Activated CD4-positive, CD25-positive, alpha-beta regulatory T cell (primary cell): ENCODE data around the gene HSPB1.
"Not testable (repeated sequence)": the region's sequence is repeated elsewhere in the genome, so short reads cannot be mapped to it uniquely, and the experiment has no call there.

ENCODE experiments used
- DNase-seq, 4 experiments: peaks; one replicate each; lab custom pipeline; 2025; lab: John Stamatoyannopoulos, UW

HSPB1 gene

DNA sequence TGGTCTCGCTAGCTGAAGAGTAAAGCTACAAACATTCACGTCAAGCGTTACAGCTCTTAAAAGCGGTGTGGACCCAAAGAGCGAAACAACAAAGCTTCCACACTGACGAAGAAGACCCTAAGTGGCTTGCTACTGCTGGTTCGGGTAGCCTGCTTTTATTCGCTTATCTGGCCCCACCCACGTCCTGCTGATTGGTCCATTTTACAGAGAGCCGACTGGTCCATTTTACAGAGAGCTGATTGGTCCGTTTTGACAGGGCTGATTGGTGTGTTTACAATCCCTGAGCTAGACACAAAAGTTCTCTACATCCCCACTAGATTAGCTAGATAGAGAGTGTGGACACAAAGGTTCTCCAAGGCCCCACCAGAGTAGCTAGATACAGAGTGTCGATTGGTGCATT, 6.4 kb downstream of the HSPB1 start:
- DNase-seq: not testable (repeated sequence)

DNA sequence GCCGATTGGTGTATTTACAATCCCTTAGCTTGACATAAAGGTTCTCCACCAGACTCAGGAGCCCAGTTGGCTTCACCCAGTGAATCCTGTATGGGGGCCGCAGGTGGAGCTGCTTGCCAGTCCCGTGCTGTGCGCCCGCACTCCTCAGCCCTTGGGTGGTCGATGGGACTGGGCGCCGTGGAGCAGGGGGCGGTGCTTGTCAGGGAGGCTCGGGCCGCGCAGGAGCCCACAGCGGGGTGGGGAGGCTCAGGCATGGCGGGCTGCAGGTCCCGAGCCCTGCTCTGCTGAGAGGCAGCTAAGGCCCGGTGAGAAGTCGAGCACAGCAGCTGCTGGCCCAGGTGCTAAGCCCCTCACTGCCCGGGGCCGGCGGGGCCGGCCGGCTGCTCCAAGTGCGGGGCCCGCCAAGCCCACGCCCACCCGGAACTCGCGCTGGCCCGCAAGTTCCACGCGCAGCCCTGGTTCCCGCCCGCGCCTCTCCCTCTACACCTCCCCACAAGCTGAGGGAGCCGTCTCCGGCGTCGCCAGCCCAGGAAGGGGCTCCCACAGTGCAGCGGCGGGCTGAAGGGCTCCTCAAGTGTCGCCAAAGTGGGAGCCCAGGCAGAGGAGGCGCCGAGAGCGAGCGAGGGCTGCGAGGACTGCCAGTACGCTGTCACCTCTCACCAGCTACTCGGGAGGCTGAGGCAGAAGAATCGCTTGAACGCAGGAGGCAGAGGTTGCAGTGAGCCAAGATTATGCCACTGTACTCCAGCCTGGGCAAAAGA, 7.0 kb downstream of the HSPB1 start:
- DNase-seq: not testable (repeated sequence)

DNA sequence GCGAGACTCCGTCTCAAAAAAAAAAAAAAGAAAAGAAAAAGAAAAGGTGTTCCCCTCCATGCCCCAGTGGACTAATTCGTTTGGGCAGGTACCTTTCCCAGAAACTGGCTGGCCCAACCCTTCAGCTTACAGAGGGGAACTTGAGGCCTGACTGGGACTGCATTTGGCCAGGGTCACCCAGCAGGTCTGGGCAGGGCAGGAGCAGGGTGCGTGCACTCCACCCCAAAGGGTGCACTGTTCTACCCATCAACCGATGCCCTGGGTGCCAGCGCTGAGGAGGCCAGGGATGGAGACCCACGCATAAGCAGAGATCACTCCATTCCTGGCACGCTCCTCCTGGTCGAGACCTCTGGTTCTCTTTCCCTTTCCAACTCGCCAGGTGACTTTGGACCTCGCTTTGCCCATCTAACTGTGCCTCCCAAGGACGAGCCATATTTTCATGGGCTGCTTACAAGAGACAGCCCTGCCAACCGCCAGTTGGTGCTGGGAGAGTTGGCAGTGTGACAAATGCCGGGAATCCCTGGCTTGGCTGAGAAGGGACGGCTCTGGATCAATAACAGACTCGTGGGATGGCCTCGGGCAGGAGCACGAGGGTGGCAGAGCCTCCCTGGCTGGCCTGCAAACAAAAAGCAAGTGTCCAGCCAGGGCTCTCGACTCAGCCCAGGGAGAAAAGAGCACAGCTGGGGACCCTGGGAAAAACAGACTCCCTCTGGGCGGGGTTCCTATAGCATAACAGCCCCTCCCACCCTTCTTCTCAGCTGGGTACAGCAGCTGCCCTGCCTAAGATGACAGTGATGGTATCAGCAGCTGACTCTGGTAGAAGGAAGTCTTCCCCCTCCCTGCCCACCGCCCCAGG, 7.9 kb downstream of the HSPB1 start:
- no peak for DNase-seq

DNA sequence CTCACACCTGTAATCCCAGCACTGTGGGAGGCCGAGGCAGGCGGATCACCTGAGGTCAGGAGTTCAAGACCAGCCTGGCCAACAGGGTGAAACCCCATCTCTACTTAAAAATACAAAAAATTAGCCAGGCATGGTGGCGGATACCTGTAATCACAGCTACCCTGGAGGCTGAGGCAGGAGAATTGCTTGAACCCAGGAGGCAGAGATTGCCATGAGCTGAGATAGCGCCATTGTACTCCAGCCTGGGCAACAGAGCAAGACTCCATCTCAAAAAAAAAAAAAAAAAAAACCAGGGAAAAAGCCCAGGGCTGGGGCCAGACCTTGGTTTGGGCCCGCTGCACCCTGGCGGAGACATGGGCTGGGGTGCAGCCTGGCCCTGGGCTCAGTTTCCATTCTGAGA, 9.4 kb downstream of the HSPB1 start:
- DNase-seq: not testable (repeated sequence)

DNA sequence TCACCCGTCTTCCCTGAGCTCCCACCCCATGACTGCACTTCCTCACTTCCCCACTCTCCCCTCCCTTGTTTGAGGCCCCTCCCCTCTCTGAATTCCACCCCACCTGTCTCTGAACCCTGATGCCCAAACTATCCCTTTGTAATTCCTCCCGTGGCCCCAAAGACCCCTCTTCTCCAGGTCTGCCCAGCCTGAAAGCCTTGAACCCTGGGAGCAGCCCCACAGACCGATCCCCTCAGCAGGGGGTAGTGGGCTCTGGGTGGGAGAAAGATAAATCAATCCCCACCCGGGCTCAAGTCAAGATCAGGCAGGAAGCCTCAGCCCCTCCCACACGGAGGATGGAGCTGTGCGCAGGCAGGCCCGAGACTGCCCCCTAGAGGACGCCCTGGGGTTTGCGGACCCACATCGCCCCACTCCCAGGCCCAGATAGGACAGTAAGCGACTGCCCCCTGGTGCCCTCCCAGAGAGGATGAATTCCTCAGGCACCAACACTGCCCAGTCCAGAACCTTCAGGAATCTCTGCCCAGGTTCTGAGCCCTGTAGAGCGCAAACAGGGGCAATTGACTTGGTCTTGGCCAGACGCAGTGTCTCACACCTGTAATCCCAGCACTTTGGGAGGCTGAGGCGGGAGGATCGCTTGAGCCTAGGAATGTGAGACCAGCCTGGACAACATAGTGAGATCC, 11.7 kb downstream of the HSPB1 start:
- DNase-seq: peak; percentile 92 to 96 (median 94)

DNA sequence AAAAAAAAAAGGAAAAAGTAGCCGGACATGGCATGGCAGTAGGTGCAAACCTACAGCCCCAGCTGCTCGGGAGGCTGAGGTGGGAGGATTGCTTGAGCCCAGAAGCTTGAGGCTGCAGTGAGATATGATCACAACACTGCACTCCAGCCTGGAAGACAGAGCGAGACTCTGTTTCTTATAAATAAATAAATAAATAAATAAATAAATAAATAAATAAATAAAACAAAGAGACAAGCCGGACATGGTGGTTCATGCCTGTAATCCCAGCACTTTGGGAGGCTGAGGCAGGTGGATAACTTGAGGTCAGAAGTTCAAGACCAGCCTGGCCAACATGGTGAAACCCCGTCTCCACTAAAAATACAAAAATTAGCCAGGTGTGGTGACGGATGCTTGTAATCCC, 12.3 kb downstream of the HSPB1 start:
- DNase-seq: not testable (repeated sequence)

DNA sequence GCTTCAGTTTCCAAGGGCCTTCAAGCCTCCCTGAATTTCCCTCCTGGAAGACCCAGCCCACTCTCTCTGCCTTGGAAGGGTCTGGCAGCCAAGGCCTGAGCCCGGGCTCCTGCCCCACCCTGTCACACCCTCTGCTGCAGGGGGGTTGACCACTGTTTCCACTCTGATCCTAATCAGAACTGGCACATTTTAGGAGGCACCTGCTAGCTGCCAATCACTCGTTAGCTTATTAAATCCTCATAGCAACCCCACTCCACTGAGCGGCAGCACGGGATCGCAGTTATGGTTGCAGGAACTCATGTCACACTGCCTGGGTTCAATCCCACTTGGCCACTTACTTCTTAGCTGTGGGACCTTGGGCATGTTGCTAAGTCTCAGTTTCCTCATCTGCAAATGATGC, 12.9 kb downstream of the HSPB1 start:
- DNase-seq: no peak

DNA sequence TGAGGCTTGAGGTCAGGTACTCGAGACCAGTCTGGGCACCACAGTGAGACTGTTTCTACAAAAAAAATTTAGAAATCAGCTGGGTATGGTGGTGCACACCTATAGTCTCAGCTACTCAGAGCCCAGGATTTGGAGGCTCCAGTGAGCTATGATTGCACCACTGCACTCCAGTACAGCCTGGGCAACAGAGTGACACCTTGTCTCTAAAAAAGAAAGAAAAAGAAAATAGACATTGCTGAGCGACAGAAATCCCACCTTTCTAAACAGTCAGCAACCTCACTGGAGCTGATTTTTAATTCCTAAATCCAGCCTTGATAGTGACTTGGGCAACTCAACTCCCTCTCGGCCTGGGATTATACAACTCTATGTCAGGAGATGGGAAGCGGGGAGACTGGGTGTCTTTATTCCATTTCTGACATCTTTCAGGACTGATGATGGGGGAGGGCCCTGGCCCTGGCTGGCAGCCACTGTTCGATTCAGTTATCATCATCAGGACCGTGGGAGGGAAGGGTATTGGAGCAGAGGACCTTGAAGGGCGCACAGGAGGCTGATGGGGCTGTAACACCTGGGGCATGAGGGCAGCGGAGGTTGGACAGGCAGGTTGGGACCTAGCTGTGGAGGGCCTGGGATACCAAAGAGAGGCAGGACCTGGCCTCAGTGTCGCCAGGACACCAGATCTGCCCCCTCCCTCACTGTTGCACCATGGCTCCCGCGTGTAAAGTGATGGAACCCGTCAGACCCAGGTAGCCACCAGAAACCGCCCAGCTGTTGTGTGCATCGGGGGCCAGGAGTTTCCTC, 14.7 kb downstream of the HSPB1 start:
- no peak for DNase-seq

DNA sequence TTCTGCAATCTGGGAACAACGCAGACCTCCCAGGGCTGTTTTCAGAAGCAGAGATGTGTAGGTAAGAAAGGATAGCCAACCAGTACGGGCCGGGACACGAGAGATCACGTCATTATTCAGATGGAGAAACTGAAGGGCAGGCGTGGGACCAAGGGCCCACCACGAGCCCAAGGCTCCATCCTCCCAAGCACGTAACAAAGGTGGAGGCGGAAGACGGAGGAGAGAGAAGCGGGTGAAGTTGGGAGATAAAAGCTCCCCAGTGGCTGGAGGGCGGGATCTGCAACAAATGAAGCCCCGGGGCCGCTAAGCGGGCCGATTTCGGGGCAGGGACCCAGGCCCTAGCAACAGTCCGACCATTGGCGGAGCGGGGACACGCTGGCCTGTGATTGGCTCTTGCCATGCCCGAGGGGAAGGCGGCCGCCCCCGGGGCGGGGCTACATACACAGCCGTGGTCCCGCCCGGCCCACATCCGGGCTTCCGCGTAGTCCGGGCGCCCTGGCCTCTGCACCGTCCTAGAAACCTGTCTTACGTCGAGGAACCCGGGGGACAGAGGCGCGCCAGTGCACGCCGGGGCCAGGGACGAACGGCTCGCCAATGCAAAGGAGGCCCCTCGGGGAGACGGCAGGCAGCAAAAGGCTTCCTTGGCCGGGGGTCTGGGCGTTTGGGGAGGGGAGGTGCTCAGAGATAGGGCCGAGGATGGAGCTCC, 15.5 kb downstream of the HSPB1 start:
- DNase-seq: peak; percentile 88 to 93 (median 90)

DNA sequence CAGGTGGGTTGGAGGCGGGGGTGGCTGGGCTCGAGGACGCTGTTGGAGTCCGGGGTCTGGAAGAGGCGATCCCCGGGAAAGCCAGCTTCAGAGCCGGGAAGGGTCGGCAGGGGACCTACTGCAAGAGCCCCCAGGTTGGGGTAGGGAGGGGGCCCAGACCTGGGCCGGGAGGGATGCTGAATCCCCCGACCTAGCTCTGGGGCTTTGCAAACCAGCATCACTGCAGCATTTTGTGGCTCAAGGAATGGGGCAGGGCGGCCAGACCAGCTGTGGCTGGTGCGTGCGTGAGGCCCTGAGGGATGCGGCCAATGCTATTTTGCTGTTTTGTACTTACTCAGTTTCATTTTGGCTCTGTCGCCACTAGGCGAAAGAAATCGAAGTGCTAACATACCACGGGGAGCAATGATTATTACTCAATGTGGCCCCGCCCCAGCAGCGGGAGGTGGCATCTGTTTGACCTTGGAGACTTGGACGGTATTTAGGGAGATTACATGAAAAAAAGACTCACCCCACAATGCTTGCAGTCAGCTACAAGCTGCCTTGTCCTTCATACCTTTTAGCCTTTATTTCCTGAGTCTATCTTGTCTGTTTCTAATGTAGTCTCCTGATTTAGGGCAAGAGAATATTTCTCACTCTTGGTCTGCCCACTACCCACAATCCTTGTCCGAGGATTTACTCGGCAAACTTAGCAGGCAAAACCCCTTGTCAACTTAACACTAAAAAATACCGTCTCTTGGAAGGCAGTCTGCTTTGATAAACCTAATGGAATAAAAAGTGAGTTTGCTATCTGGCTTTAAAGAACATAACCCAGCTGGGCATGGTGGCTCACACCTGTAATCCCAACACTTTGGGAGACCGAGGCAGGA, 16.2 kb downstream of the HSPB1 start:
- peak; percentile 16 to 29 (median 22) for DNase-seq

DNA sequence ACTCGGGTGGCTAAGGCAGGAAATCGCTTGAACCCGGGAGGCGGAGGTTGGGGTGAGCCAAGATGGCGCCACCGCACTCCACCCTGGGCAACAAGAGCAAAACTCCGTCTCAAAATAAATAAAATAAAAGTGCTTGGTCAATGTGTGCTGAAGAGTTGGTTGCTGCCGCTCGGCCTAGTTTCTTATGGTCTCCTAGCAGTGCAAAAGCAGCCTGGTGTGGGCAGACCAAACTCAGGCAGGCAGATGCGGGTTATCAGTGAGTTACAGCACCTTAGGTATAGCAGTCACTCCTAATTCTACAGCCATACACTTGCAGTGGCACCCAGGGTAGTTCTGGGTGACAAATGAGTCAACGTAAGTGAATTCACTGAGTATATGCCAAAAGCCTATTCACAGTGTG, 22.6 kb downstream of the HSPB1 start:
- no peak for DNase-seq

DNA sequence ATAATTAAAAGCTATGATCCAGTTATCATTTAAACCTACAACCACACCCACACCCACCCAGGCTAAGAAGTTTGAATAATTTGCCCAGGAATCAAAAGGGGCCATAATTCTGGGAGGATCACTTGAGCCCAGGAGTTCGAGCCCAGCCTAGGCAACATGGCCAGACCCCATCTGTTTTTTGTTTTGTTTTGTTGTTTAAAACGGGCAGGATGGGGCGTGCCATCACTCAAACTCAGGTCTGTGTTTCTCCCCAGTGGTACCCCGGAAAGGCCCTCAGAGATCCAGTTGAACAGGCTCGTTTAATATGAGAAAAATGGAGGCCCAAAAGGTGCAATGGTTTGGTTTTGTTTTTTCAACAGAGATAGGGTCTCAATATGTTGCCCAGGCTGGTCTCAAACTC, 23.3 kb downstream of the HSPB1 start:
- DNase-seq: no peak

DNA sequence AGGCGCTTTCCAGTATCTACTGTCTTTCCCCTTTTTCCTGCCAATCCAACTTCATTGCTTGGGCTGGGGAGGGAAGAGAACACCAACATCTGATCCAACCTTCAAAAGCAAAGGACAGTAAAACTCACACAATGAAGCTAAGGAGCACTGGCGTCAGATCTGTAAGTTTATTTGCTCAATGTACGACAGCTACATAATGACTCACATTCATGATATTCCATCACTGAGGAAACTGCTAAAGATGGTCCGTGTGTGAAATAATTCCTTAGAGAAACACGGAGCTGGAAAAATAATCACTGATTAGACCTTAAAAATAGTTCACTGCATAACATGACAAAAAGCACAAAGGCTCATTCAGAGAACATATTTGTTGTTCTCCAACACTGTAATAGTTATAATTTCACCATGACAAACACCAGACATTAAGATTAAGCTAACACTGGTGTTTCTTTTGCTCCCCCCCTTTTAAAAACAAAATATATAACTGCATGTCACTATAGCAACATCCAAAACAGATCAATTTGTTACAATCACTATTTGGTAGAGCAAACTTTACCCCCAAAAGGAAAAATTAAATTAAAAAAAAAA, 24.3 kb downstream of the HSPB1 start:
- no peak for DNase-seq

DNA sequence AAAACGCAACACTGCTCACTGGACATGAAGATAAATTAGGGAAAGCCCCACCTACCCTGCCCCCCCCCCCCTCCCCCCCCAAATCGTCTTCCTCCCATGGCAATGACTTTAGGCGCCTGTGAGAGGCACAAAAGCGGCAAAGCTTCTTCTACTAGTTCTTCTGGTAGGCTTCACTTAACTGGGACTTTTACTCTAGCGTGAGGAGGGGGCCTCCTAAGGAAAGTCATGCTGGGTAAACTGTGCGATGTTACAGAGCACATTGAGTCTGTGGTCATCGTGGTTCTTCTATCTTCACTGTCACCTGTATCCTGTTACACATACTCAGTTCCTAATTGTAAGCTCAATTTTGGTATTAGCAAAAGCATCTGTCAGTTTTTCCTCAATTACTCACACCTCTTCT, 25.1 kb downstream of the HSPB1 start:
- no peak for DNase-seq

DNA sequence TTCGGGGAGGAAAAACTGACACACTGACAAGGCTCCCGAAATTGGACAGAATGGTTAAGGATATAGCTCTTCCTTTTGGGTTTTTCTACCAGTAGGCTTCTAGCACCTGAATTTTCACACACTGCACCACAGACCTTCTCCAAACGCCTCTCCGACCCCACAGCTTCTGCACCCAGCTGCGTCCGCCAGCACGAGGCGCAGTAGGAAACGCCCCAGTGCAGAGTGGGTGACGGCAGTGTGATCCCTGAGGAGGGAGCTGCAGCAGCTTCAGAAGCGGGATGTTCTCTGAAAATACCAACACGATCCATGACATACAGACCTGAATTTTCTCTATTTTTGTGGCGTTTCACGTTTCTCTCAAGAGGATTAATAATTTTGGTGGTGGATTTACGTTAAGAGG, 25.9 kb downstream of the HSPB1 start:
- DNase-seq: no peak

DNA sequence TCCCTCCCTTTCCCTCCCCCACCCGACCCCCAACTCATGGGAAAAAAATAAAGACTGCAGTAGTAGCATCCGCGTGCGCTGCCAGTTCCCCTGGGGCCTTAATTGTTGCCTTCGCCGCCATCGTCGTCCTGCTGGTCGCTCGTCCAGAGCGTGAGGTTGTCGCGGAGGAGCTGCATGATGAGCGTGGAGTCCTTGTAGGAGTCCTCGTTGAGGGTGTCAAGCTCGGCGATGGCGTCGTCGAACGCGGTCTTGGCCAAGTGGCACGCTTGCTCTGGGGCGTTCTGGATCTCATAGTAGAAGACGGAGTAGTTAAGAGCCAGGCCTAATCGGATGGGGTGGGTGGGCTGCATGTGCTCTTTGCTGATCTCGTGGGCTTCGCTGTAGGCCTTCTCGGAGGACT, 27.0 kb downstream of the HSPB1 start:
- DNase-seq: no peak

DNA sequence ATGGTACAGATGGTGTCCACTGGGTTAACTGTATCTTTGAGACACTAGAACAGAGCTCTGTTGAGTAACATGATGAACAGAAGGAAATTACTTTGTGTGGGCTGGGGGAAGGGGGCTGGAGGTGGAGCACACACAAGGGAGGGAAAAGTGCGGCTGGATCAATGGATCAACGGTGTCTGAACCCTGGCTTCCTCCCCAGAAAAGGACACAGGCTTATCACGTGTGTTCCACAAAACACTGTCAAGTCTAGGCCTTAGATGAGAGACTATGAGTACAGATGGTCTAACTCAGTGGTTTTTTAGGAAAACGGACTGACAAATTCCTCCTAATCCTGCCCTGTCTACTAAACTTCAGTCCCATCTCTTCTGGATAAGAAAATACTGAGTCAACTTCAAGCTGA, 27.8 kb downstream of the HSPB1 start:
- DNase-seq: no peak

DNA sequence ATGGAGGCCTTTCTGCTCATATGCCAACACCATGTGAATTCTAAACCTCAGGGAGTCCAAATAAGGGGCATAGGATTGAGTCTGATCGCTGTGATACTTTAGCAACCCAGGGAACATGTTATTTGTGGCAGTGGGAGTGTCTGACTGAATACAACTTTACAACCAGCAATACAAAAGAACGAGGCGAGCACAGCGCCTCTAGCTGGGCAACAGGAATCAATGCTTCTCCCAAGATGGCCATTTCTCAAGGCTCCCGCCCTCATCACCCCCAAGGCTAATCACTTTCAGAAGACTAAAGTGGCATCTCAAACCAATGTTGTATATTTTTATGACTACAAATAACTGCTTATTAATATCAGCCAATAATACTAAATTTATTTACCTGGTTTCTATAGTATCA, 28.2 kb downstream of the HSPB1 start:
- DNase-seq: no peak

DNA sequence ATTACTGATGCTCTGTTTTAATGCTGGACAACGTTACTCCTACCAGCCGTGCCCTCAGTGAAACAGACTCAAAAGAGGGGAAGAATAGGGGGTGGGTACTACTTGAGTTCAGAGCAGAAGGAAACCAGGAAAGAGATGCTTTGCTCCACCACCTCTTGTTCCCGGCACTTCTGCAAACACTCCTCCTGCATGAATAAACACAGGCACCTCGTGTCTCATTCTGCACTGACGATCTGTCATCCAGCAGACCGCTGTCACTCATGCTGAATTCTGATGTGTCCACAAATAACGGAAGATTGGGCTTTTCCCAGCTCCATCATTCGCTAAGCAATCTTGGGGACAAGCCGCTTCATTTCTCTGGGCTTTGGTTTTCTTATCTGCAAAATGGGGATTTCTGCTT, 29.6 kb downstream of the HSPB1 start:
- no peak for DNase-seq

DNA sequence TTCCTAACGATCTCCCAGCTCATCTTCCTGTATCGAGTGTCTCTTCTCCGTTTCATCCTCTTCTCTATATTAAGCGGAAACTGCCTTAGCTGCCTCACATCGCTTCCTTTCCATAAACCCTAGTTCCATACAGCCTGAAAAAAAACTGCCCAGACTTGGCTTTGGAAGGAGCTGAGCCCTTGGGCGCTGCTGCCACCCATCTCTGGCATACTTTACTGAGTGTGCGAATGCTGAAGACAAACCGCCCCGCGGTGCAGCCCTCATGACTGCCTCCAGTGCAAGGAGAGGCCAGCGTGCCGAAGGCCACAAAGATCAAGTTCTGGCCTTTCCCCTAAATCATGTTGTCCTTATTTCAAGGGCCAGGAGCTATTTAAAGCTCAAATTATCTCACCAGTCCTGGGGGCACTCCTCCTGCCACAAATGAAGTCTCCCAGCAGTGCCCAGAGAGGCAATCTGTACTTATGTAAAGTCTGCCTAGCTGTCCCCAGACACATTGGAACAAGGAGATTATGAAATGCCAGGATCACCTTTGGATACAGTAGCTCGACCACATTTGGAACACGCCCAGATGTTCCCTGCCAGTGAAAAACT, 31.1 kb downstream of the HSPB1 start:
- no peak for DNase-seq
